A549 treated with dexamethasone at 1 μM for 4 hours (cell line): Measurements from ENCODE around the gene ALS2. TPM values are rescaled to one million over a fixed set of nuclear protein-coding genes. Genes with fewer than 3 reads are reported as not detected.

Experiments used
- total RNA-seq: library from RNA; stranded (reverse); fragments of 200-300 nt; extraction: Qiagen RNA extraction; gene quantifications from 5 replicates; pipeline ENCODE4 v1.2.3, GENCODE V29; 2022

ALS2 gene
- total RNA-seq: 9.5 to 13.5 TPM (median 12.0 TPM) in 5 replicates

GRCh38 chr2:201780674-201781493 lies at the start of gene ALS2:
ALS2 (minus strand) TSS chr2:201780933; CDS start chr2:201768885, 12,048 bp downstream.

GRCh38 chr2:201806442-201807170 lies 25.9 kb upstream of the ALS2 start, which contains the start of gene CDK15:
CDK15 (plus strand) TSS chr2:201806537; CDS start chr2:201806665, 128 bp downstream.

GRCh38 chr2:201698588-201699226 lies 82.0 kb downstream of the ALS2 start, which contains the start of gene MPP4:
MPP4 (minus strand) TSS chr2:201698644; CDS start chr2:201693954, 4,690 bp downstream.

Other genes with a start within 250 kb of the ALS2 start
- 16.3 to 21.5 TPM (median 20.6 TPM) in 5 replicates for gene TMEM237, start 137.4 kb downstream of the ALS2 start, total RNA-seq
- 0.04 to 0.08 TPM (median 0.06 TPM) in 3 of 5 replicates, not detected in the others for gene MPP4, start 82.3 kb downstream of the ALS2 start, total RNA-seq
- gene CDK15, start 25.6 kb upstream of the ALS2 start, total RNA-seq: not detected in 5 replicates